ENCODE results near the gene COX8A. TPM values are rescaled to one million over a fixed set of nuclear protein-coding genes. Genes with fewer than 3 reads are reported as not detected.

Gene COX8A
- total RNA-seq, 6 experiments from 2014 or later: 144 to 385 (median 177) TPM

- Histone ChIP-seq H3K27ac (no peak overlapping the region), H3K4me3 (no peak overlapping the region), H3K9me3 (no peaks in the 10 kb centered on the region), H3K36me3 (no peaks in the 10 kb centered on the region), H3K27me3 (no peaks in the 10 kb centered on the region), H3K4me1 (no peaks in the 10 kb centered on the region)
- ATAC-seq (no peak), DNase-seq (no peak)
- no peak for TF ChIP-seq POLR2A (IDR thresholded peaks at IDR 0.05)
- TF ChIP-seq, protein P1, sequence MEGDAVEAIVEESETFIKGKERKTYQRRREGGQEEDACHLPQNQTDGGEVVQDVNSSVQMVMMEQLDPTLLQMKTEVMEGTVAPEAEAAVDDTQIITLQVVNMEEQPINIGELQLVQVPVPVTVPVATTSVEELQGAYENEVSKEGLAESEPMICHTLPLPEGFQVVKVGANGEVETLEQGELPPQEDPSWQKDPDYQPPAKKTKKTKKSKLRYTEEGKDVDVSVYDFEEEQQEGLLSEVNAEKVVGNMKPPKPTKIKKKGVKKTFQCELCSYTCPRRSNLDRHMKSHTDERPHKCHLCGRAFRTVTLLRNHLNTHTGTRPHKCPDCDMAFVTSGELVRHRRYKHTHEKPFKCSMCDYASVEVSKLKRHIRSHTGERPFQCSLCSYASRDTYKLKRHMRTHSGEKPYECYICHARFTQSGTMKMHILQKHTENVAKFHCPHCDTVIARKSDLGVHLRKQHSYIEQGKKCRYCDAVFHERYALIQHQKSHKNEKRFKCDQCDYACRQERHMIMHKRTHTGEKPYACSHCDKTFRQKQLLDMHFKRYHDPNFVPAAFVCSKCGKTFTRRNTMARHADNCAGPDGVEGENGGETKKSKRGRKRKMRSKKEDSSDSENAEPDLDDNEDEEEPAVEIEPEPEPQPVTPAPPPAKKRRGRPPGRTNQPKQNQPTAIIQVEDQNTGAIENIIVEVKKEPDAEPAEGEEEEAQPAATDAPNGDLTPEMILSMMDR (IDR thresholded peaks at IDR 0.05): no peak
- intact Hi-C loops (cut with DNase I): no loop called here
- 100% methylated on average over 1 of the region's 1 CpG for WGBS (ENCODE audit: insufficient coverage, low coverage, low lambda C conversion rate, missing lambda C conversion rate)
Observed at GRCh38 chr11:63933459-63933858, 41.0 kb upstream of the COX8A start.

DNA sequence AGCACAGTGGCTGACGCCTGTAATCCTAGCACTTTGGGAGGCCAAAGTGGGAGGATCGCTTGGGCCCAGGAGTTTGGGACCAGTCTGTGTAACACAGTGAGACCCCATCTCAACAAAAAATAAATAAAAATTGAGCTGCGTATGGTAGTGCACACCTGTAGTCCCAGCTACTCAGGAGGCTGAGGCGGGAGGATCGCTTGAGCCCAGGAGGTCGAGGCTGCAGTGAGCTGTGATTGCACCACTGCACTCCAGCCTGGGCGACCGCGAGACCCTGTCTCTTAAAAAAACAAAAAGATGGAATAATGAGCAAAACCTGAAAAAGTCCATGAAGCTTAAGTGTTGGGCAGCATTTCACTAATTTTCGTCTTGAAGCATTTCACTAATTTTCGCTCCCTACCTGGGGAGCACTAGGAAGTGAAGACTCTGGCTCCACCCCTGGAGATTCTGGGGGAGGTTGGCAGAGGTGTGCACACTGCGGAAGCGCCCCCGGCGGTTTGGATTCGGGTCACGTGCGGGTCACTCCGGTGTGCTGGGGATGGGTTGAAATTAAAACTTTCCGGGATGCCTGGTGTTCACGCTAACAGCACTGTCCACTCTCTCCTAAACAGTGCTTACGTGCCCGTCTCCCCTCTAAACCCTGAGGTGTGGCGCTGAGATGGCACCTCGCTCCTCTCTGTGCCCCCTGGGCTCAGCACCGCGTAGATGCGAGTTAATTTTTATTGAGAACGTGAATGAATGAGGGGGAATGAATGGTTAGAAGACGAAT, 36.5 kb upstream of the COX8A start:
- WGBS (ENCODE audit: insufficient coverage, low coverage, low lambda C conversion rate, missing lambda C conversion rate): 30% methylated on average over 26 of the region's 30 CpGs
- no peaks in the 10 kb centered on the region for H3K36me3 ChIP-seq
- no peak for DNase-seq
- ATAC-seq: peak in 1 of 4 donors; percentile 7
- peak overlapping the region; percentile 64 to 70 (median 68) for H3K4me3 ChIP-seq
- H3K9me3 ChIP-seq: no peaks in the 10 kb centered on the region
- no peaks in the 10 kb centered on the region for H3K4me1 ChIP-seq
- H3K27ac ChIP-seq: no peak overlapping the region
- intact Hi-C loops (cut with DNase I): no loop called here
- TF ChIP-seq, protein P1 (IDR thresholded peaks at IDR 0.05): no peak
- TF ChIP-seq POLR2A (IDR thresholded peaks at IDR 0.05): no peak
- no peaks in the 10 kb centered on the region for H3K27me3 ChIP-seq

GRCh38 chr11:63938479-63939396, 35.7 kb upstream of the COX8A start, which contains the start of gene NAA40:
Gene NAA40, plus strand, starts transcription at chr11:63939002. Its CDS starts 95 bp downstream, at chr11:63939097.
- Histone ChIP-seq H3K27ac (peak within 1 kb of the TSS in 2 of 3 donors; percentile 16 to 22), H3K9me3 (no peaks in the 10 kb centered on the region), H3K4me1 (no peaks in the 10 kb centered on the region), H3K36me3 (no peaks in the 10 kb centered on the region), H3K4me3 (peak within 1 kb of the TSS; percentile 64 to 70 (median 68)), H3K27me3 (no peaks in the 10 kb centered on the region)
- TF ChIP-seq, protein P1 (IDR thresholded peaks at IDR 0.05): peak in 1 of 4 donors; percentile 9
- no peak for TF ChIP-seq POLR2A (IDR thresholded peaks at IDR 0.05)
- ATAC-seq: peak; percentile 95 to 97 (median 96)
- DNase-seq: peak; percentile 95 to 96 (median 96)
- WGBS (ENCODE audit: insufficient coverage, low coverage, low lambda C conversion rate, missing lambda C conversion rate): 0% methylated on average over 12 of the region's 92 CpGs
- intact Hi-C loops (cut with DNase I): no loop called here

DNA sequence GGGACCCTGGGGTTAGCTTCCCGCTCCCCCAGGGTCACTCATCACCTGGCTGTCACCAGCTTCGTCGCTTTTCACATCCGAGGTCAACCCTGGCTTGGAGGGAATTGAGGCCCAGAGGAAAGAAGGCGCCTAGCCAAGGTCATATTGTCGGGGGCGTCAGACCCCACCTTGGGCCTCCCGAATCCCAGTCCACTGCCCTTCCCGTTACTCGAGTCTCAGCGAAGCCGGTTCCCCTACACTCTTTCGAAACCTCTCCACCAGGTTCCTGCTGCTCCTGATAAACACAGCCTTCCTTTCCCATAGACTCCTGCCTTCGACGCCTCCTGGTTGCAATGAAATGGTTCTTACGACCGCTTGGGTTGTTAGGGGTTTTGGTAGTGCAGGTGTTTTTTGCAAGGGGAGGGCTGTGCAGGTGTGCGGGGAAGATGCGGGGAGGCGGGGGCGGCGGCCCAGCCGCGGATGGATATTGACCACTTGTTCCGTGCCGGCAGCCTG, 35.0 kb upstream of the COX8A start:
- TF ChIP-seq, protein P1 (IDR thresholded peaks at IDR 0.05): no peak
- no peak for TF ChIP-seq POLR2A (IDR thresholded peaks at IDR 0.05)

More for the DNA sequence above, 35.0 kb upstream of the COX8A start:
- DNase-seq (no peak), ATAC-seq (peak in 3 of 4 donors; percentile 3 to 13 (median 5))
- Histone ChIP-seq H3K9me3 (no peaks in the 10 kb centered on the region), H3K4me1 (no peaks in the 10 kb centered on the region), H3K27ac (peak overlapping the region in 1 of 3 donors; percentile 22), H3K4me3 (peak overlapping the region; percentile 64 to 70 (median 68)), H3K36me3 (no peaks in the 10 kb centered on the region), H3K27me3 (no peaks in the 10 kb centered on the region)
- 6% methylated on average over 25 of the region's 26 CpGs for WGBS (ENCODE audit: insufficient coverage, low coverage, low lambda C conversion rate, missing lambda C conversion rate)
- intact Hi-C loops (cut with DNase I): no loop called here
